DMS53 treated with DMSO at 0.1 percent for 48 hours (cell line): ENCODE measurements around the gene ADAMTSL4.
"Not testable (repeated sequence)": the region's sequence is repeated elsewhere in the genome, so short reads cannot be mapped to it uniquely, and the experiment has no call there.

Source experiments
- DNase-seq: peaks from one replicate; lab custom pipeline; 2025; ENCODE audit not compliant: unreplicated experiment; lab: John Stamatoyannopoulos, UW

Gene ADAMTSL4

GRCh38 chr1:150579945-150580642 lies 30.9 kb downstream of the ADAMTSL4 start:
- peak; percentile 54 for DNase-seq

DNA sequence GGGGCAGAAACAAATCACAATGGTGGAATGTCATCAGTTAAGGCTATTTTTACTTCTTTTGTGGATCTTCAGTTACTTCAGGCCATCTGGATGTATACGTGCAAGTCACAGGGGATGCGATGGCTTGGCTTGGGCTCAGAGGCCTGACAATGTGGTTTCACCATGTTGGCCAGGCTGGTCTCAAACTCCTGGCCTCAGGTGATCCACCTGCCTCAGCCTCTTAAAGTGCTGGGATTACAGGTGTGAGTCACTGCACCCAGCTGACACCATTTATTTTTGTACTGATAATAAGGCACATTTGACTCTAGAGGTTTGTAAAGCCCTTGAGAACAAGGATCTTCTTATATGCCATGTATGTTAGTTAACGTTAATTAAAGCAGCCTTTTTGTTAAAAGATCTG lies 31.8 kb downstream of the ADAMTSL4 start:
- DNase-seq, result not testable (repeated sequence)

GRCh38 chr1:150581437-150581836 lies 32.2 kb downstream of the ADAMTSL4 start:
- DNase-seq, result not testable (repeated sequence)

- DNase-seq, result not testable (repeated sequence)
Measured at GRCh38 chr1:150581962-150582361, 32.8 kb downstream of the ADAMTSL4 start.

DNA sequence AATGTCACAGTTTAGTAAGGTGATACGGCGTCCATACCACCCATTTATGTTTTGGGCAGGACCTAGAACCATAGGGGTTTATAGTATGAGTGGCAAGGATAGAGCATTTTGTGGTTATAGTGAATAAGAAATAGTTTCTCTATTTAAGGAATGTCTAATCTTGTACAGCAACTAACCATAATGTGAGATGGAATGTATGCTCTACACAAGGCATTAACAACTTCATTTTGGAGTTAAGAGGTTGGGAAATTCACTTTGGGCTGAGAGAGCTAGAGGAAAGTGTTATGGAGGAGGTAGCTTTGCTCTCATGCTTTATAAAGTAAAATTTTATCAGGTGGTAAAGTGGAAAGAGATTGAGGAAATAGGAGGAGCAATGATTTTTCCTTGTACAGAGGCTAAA lies 33.2 kb downstream of the ADAMTSL4 start:
- DNase-seq, result no peak

- DNase-seq, result no peak
Measured at GRCh38 chr1:150596095-150596892, 47.1 kb downstream of the ADAMTSL4 start.

DNA sequence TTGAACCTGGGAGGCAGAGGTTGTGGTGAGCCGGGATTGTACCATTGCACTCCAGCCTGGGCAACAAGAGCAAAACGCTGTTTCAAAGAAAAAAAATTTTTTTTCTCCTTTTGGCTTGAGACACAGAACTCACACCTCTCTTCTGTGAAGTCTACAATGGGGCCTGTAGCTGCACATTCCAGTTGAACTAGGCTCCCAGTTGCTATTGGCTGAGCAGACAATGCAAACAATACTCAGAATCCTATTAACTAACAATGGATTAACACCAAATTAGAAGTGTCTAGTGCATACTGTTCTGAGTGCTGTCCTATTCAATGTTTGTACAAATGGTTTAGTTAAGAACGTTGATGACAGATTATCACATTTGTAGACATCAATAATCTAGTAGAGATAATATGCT lies 47.8 kb downstream of the ADAMTSL4 start:
- DNase-seq, result no peak

DNA sequence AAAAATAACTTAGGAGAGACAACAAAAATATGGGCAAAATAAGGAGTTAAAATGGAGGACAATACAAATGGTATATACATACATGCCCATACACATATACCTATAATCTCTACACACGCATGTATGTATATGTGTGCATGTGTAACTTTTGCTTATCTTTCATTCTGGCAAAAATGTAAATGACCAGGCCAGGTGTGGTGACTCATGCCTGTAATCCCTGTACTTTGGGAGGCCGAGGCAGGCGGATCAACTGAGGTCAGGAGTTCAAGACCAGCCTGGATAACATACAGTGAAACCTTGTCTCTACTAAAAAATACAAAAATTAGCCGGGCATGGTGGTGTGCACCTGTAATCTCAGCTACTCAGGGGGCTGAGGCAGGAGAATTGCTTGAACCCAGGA lies 49.1 kb downstream of the ADAMTSL4 start:
- not testable (repeated sequence) for DNase-seq

DNA sequence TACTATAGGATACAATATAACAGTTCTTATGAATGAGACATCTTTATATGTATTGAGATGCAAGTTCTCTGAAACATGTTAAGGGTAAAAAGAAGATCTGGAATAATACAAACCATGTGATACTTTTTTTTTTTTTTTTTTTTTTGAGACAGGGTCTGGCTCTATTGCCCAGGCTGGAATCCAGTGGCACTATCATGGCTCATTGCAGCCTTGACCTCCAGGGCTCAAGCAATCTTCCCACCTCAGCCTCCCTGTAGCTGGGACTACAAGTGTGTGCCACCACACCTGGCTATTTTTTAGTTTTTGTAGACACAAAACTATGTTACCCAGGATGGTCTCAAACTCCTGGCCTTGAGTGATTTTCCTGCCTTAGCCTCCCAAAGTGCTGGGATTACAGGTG lies 52.3 kb downstream of the ADAMTSL4 start:
- no peak for DNase-seq

- not testable (repeated sequence) for DNase-seq
Measured at GRCh38 chr1:150602372-150602771, 53.2 kb downstream of the ADAMTSL4 start.

DNA sequence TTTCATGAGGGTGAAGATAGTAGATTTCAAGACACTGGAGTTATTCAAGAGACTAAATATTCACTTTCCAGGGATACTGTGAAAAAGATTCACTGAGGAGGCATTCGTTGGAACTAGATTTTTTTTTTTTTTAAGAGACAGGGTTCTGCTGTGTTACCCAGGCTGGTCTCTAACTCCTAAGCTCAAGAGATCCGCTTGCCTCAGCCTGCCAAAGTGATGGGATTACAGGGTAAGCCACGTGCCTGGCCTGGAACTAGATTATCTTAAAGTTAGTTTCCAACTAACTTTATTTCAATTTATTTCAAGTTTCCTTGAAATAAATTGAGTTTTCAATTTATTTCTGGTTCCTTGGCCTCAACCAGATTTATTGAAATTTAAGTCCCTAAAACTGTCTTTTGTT lies 54.5 kb downstream of the ADAMTSL4 start:
- no peak for DNase-seq

DNA sequence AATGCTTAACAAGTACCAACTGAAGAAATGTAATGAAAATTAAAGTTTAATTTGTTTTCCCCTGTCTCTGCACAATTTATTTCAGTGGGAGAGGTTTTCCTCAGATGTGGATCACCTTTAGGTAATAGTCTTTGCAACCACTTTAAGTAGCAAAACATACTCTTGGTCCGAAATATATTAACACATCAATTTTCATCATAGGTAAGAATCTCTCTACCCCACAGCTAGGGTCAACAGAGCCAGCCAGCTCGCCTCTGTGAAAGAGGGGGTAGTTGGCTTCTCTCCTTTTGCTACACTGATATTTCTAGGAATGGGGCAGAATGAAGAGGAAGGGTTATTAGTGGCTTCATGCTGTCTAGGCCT lies 55.0 kb downstream of the ADAMTSL4 start:
- no peak for DNase-seq

DNA sequence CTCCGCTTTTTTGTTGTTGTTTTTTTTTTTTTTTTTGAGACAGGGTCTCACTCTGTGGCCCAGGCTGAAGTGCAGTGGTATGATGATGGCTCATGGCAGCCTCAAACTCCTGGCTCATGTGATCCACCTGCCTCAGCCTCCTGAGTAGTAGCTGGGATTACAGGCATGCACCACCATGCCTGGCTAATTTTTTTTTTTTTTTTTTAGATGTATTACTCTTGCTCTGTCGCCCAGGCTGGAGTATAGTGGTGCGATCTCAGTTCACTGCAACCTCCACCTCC lies 56.2 kb downstream of the ADAMTSL4 start:
- DNase-seq, result not testable (repeated sequence)

DNA sequence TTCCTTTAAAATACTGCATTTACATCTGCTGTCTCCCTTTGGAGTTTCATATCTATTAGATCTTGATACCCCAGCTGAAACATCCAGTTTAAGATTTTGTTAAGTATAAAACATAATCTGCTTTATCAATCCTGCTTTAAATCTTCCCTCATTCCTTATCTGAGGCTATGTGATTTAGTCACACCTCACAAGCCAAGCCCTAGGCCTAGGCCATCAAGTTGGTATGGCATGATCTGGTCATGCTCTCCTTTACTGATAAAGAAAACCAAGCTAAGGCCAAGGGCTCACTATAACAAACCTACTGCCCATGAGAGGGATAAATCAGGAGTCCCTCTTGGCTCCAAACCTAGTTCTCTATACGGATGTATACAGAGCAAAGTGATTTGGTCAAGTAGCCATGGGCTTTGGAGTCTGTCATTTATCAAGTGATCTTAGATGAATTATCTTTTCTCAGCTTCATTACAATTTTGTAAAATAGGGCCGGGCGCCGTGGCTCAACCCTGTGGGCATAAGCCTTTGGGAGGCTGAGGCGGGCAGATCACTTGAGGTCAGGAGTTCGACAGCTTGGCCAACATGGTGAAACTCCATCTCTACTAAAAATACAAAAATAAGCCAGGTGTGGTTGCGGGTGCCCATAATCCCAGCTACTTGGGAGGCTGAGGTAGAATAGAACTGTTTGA lies 57.4 kb downstream of the ADAMTSL4 start:
- DNase-seq, result no peak

- no peak for DNase-seq
Measured at GRCh38 chr1:150609732-150610131, 60.5 kb downstream of the ADAMTSL4 start.
